HepG2 (cell line): ENCODE measurements around the gene UMOD. TPM values are rescaled to one million over a fixed set of nuclear protein-coding genes. Genes with fewer than 3 reads are reported as not detected.

Source experiments
- AHR ChIP-seq: IDR thresholded peaks from 2 replicates; pipeline ENCODE4 v1.6.1; 2018; ENCODE audit warnings: missing genetic modification reagents, missing compliant biosample characterization
- BCL3 ChIP-seq: sonication (generic); formaldehyde crosslinking; IDR thresholded peaks from 2 replicates; pipeline ENCODE4 v1.5.1; 2020; ENCODE audit warnings: mild to moderate bottlenecking, missing genetic modification reagents, moderate library complexity
- FOXO1 ChIP-seq: sonication (generic); formaldehyde crosslinking; IDR thresholded peaks from 2 replicates; pipeline ENCODE4 v1.4.0; 2020; ENCODE audit warnings: missing genetic modification reagents
- MAZ ChIP-seq, 2 experiments: sonication (generic) in 1 of 2; formaldehyde crosslinking in 1 of 2; IDR thresholded peaks; 2 replicates each; pipeline versions ENCODE4 v1.5.0 to v1.6.1; 2012 to 2020; ENCODE audit warnings: low read depth in 2 of 2, mild to moderate bottlenecking in 2 of 2, borderline replicate concordance in 1 of 2, improper control_type of control experiment in 1 of 2, low read length in 1 of 2, missing genetic modification reagents in 1 of 2, moderate library complexity in 1 of 2
- MYNN ChIP-seq: sonication (generic); formaldehyde crosslinking; IDR thresholded peaks from 2 replicates; pipeline ENCODE4 v1.4.0; 2020; ENCODE audit warnings: mild to moderate bottlenecking, low read depth, missing genetic modification reagents
- NFKBIZ ChIP-seq: IDR thresholded peaks from 2 replicates; pipeline ENCODE4 v1.6.1; 2018; ENCODE audit warnings: missing genetic modification reagents, missing compliant biosample characterization
- PHB2 ChIP-seq: fragments of 450-650 bp; IDR thresholded peaks from 2 replicates; pipeline ENCODE4 v1.6.1; 2018; ENCODE audit not compliant: partially characterized antibody
- PITX1 ChIP-seq: sonication (generic); formaldehyde crosslinking; IDR thresholded peaks from 2 replicates; pipeline ENCODE4 v1.5.1; 2020; ENCODE audit warnings: mild to moderate bottlenecking, missing genetic modification reagents
- RBM39 ChIP-seq: fragments of 200-400 bp; formaldehyde crosslinking; IDR thresholded peaks from one replicate; pipeline ENCODE4 v1.6.1; 2018; ENCODE audit warnings: antibody characterized with exemption, mild to moderate bottlenecking, low read depth, low read length; ENCODE audit not compliant: poor library complexity, severe bottlenecking
- SIX4 ChIP-seq: sonication (generic); formaldehyde crosslinking; IDR thresholded peaks from 2 replicates; pipeline ENCODE4 v1.4.0; 2020; ENCODE audit warnings: missing genetic modification reagents
- SMARCC2 ChIP-seq: fragments of 450-650 bp; IDR thresholded peaks from 2 replicates; pipeline ENCODE4 v1.6.1; 2017; ENCODE audit warnings: antibody characterized with exemption, mild to moderate bottlenecking
- TAF1 ChIP-seq: sonication (generic); formaldehyde crosslinking; IDR thresholded peaks from 2 replicates; pipeline ENCODE4 v1.4.0; 2020; ENCODE audit warnings: missing genetic modification reagents
- ZBTB26 ChIP-seq: IDR thresholded peaks from 2 replicates; pipeline ENCODE4 v1.6.1; 2016; ENCODE audit warnings: missing compliant biosample characterization, missing genetic modification reagents, borderline replicate concordance
- ZBTB4 ChIP-seq: sonication (generic); formaldehyde crosslinking; IDR thresholded peaks from 2 replicates; pipeline ENCODE4 v1.4.0; 2020; ENCODE audit warnings: missing genetic modification reagents, mild to moderate bottlenecking, borderline replicate concordance
- ZBTB42 ChIP-seq: sonication (generic); formaldehyde crosslinking; IDR thresholded peaks from 2 replicates; pipeline ENCODE4 v1.5.0; 2020; ENCODE audit warnings: mild to moderate bottlenecking, missing genetic modification reagents
- ZNF331 ChIP-seq: sonication (generic); formaldehyde crosslinking; IDR thresholded peaks from 2 replicates; pipeline ENCODE4 v1.4.0; 2020; ENCODE audit warnings: missing genetic modification reagents
- ZNF503 ChIP-seq: sonication (generic); formaldehyde crosslinking; IDR thresholded peaks from 2 replicates; pipeline ENCODE4 v1.4.0; 2020; ENCODE audit warnings: missing genetic modification reagents
- ZNF543 ChIP-seq: sonication (generic); formaldehyde crosslinking; IDR thresholded peaks from 2 replicates; pipeline ENCODE4 v1.4.0; 2020; ENCODE audit warnings: mild to moderate bottlenecking, missing genetic modification reagents
- ZNF660 ChIP-seq: sonication (generic); formaldehyde crosslinking; IDR thresholded peaks from 2 replicates; pipeline ENCODE4 v1.5.1; 2020; ENCODE audit warnings: mild to moderate bottlenecking, low read depth, missing genetic modification reagents, borderline replicate concordance
- ZNF713 ChIP-seq: sonication (generic); formaldehyde crosslinking; IDR thresholded peaks from 2 replicates; pipeline ENCODE4 v1.4.0; 2020; ENCODE audit warnings: mild to moderate bottlenecking, missing genetic modification reagents
- ZNF737 ChIP-seq: sonication (generic); formaldehyde crosslinking; IDR thresholded peaks from 2 replicates; pipeline ENCODE4 v1.5.0; 2020; ENCODE audit warnings: missing genetic modification reagents, mild to moderate bottlenecking, borderline replicate concordance
- polyA plus RNA-seq, 8 experiments: library from polyadenylated mRNA; depleted of rRNA in 3 of 8; stranded (reverse) in 7 of 8; unstranded in 1 of 8; fragments of >200 nt; fragmentation: Illumina TruSeq in 4 of 8; extraction: Trizol in 4 of 8; gene quantifications; 2 replicates each; pipeline versions ENCODE4 v1.2.1 to v1.2.3, GENCODE V29; 2011 to 2016; ENCODE audit warnings: low read depth in 4 of 8, missing spikeins in 1 of 8, mixed read lengths in 1 of 8; ENCODE audit not compliant: insufficient read depth in 1 of 8
- total RNA-seq, 5 experiments: library from RNA; depleted of rRNA; stranded (reverse); fragments of >200 nt; fragmentation: Illumina TruSeq; extraction: Trizol; gene quantifications; 2 replicates each; pipeline ENCODE4 v1.2.3, GENCODE V29; 2016; ENCODE audit warnings: low read depth in 1 of 5

UMOD gene
- total and polyA plus RNA-seq, 2 of the 13 experiments (the other 11 are each of a cell fraction or from before 2014, with no cell fraction given) = not detected

GRCh38 chr16:20401475-20402016 lies 49.0 kb upstream of the UMOD start (continued):
- TF ChIP-seq RBM39 (no peak), ZNF713 (no peak), ZNF737 (CRISPR knock-in tag) (no peak), ZBTB42 (0 out of 2 replicates have a peak, but pooled peaks have one; percentile 15), BCL3 (CRISPR knock-in tag) (0 out of 2 replicates have a peak, but pooled peaks have one; percentile 46), PHB2 (no peak), ZNF543 (CRISPR knock-in tag) (no peak), FOXO1 (CRISPR knock-in tag) (peak; percentile 53; the same call in 1 of the 2 replicates), ZNF331 (peak; percentile 67; the same call in 1 of the 2 replicates), TAF1 (peak; percentile 49; the same call in 1 of the 2 replicates), AHR (CRISPR knock-in tag) (peak; percentile 35; the same call in 1 of the 2 replicates), MYNN (CRISPR knock-in tag) (no peak), ZNF660 (CRISPR knock-in tag) (no peak), NFKBIZ (no peak), MAZ (IDR thresholded peaks at IDR 0.05; ENCODE audit: borderline replicate concordance, low read depth, low read length) (no peak), MAZ (CRISPR knock-in tag; IDR thresholded peaks at IDR 0.05; ENCODE audit: low read depth) (peak; percentile 70), ZNF503 (no peak), SMARCC2 (no peak), PITX1 (CRISPR knock-in tag) (peak; percentile 51), ZBTB26 (peak; percentile 70; the same call in 1 of the 2 replicates), ZBTB4 (CRISPR knock-in tag) (peak; percentile 43; the same call in 1 of the 2 replicates), SIX4 (CRISPR knock-in tag) (peak; percentile 96)
